ENCODE measurements around the gene ANO8.

GRCh38 chr19:17292301-17293074, 42.2 kb downstream of the ANO8 start:
- TF ChIP-seq, protein P1, sequence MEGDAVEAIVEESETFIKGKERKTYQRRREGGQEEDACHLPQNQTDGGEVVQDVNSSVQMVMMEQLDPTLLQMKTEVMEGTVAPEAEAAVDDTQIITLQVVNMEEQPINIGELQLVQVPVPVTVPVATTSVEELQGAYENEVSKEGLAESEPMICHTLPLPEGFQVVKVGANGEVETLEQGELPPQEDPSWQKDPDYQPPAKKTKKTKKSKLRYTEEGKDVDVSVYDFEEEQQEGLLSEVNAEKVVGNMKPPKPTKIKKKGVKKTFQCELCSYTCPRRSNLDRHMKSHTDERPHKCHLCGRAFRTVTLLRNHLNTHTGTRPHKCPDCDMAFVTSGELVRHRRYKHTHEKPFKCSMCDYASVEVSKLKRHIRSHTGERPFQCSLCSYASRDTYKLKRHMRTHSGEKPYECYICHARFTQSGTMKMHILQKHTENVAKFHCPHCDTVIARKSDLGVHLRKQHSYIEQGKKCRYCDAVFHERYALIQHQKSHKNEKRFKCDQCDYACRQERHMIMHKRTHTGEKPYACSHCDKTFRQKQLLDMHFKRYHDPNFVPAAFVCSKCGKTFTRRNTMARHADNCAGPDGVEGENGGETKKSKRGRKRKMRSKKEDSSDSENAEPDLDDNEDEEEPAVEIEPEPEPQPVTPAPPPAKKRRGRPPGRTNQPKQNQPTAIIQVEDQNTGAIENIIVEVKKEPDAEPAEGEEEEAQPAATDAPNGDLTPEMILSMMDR (conservative IDR thresholded peaks at IDR 0.05; ENCODE audit: low read depth in 2 of 2) = peak; percentile 63 to 79
- TF ChIP-seq EZH2phosphoT487 (IDR thresholded peaks at IDR 0.05; ENCODE audit: unreplicated experiment) (no peak), REST (IDR thresholded peaks at IDR 0.05; ENCODE audit: unreplicated experiment) (no peak), STAT1 (IDR thresholded peaks at IDR 0.05; ENCODE audit: unreplicated experiment) (no peak), POLR2AphosphoS5 (IDR thresholded peaks at IDR 0.05; ENCODE audit: low read depth) (peak; percentile 97), EZH2 (IDR thresholded peaks at IDR 0.05; ENCODE audit: low read depth, unreplicated experiment) (no peak), JUNB (IDR thresholded peaks at IDR 0.05; ENCODE audit: unreplicated experiment) (no peak), ZNF114 (CRISPR knock-in tag; IDR thresholded peaks at IDR 0.05) (no peak), ZNF331 (CRISPR knock-in tag; IDR thresholded peaks at IDR 0.05; ENCODE audit: low read depth) (no peak)
